NCI-H2029 (cell line): ENCODE data around the gene SPDYE18.
"Not testable (repeated sequence)": the region's sequence is repeated elsewhere in the genome, so short reads cannot be mapped to it uniquely, and the experiment has no call there.

Experiments used
- DNase-seq: peaks from one replicate; lab custom pipeline; 2025; lab: John Stamatoyannopoulos, UW

SPDYE18 gene

GRCh38 chr7:77005461-77006057 lies 56.8 kb downstream of the SPDYE18 start:
- not testable (repeated sequence) for DNase-seq

GRCh38 chr7:77004151-77004550 lies 58.2 kb downstream of the SPDYE18 start:
- not testable (repeated sequence) for DNase-seq

GRCh38 chr7:77003241-77003640 lies 59.1 kb downstream of the SPDYE18 start:
- not testable (repeated sequence) for DNase-seq

GRCh38 chr7:77002678-77003233 lies 59.6 kb downstream of the SPDYE18 start:
- not testable (repeated sequence) for DNase-seq

- DNase-seq = not testable (repeated sequence)
Measured at GRCh38 chr7:77002104-77002503, 60.3 kb downstream of the SPDYE18 start.
